NCI-H2171 treated with DMSO at 0.1 percent for 48 hours (cell line): ENCODE data around the gene TUBGCP6.
"Not testable (repeated sequence)": the region's sequence is repeated elsewhere in the genome, so short reads cannot be mapped to it uniquely, and the experiment has no call there.

Source experiments
- DNase-seq: peaks from one replicate; lab custom pipeline; 2025; lab: John Stamatoyannopoulos, UW

TUBGCP6 gene

DNA sequence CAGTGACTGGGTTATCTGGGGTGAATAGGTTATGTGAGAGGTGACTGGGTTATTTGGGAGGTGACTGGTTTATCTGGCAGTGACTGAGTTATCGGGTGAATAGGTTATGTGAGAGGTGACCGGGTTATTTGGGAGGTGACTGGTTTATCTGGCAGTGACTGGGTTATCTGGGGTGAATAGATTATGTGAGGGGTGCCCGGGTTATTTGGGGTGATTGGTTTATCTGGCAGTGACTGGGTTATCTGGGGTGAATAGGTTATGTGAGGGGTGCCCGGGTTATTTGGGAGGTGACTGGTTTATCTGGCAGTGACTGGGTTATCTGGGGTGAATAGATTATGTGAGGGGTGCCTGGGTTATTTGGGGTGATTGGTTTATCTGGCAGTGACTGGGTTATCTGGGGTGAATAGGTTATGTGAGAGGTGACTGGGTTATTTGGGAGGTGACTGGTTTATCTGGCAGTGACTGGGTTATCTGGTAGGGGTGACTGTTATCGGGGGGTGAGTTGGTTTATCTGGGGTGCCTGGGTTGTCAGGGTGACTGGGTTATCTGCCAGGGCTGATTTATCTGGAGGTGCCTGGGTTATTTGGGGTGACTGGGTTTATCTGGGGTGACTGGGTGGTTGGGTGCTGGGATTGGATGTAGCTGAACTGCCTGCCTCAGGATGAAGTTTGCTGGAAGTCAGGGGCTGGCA is 76.2 kb downstream of the TUBGCP6 start:
- not testable (repeated sequence) for DNase-seq

- DNase-seq: no peak
Observed at GRCh38 chr22:50167689-50168489, 76.9 kb downstream of the TUBGCP6 start.
